HL-60/S4 treated with phorbol 12-myristate 13-acetate at 8.2 ng/mL for 4 days and 3 days (cell line): Measurements from ENCODE around the gene N4BP2L1.

Source experiments
- in situ Hi-C: fragments of 300-500 bp; cut with MboI; formaldehyde crosslinking; loops from 2 replicates; pipeline ENCODE4 v1.15.0; 2022; ENCODE audit warnings: low sequenced_read_pairs

N4BP2L1 gene

GRCh38 chr13:32432856-32433255 lies 4.9 kb upstream of the N4BP2L1 start:
- in situ Hi-C loops, result no loop called here

- in situ Hi-C loops, result no loop called here
These were observed 3.4 kb upstream of the N4BP2L1 start for GRCh38 chr13:32431361-32431760.

- in situ Hi-C loops, result no loop called here
These were observed 2.3 kb upstream of the N4BP2L1 start for GRCh38 chr13:32430018-32430747.

- in situ Hi-C loops, result no loop called here
These were observed 1.5 kb upstream of the N4BP2L1 start for GRCh38 chr13:32429433-32429909.

GRCh38 chr13:32428581-32429432 lies 877 bp upstream of the N4BP2L1 start:
- in situ Hi-C loops, result no loop called here

DNA sequence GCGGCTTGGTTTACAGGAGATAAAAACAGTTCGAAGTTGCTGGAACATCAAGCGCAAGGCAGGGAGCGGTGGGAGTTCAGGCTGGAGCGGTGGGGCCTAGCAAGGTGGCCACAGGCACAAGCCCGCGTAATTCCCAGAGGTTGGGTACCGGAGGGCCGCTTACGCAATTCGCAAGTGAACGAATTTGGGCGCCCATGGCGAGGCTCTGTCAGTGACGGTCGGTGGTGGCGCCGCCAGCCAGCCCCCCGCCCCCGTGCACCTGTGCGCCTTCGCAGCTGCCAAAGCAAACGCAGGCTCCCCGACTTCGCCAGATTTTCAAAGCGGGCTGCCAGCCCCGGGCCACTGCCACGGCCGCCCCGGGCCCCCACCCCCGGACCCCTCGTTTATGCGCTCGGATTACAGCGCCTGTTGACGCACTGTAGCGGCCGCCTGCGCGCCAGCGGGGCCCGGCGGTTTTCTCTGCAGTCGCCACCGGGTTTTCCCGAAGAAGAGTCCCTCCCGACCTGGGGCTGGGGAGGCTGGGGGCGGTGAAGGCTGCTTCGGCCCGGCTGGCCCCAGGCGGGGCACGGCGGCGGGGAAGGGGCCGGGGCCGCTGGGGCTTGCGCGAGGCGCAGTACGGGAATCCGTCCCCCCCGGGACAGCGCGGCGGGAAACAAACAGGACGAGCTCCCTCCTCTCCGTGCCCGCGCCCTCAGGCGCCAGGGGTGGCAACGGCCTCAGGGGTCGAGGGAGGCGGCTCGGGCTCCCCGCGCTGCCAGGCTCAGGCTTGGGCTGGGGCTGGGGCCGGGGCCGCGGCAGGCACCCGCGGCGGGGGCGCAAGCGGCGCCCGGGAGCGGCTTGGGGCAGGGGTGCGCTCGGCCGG lies 709 bp downstream of the N4BP2L1 start:
- in situ Hi-C loops, result no loop called here

DNA sequence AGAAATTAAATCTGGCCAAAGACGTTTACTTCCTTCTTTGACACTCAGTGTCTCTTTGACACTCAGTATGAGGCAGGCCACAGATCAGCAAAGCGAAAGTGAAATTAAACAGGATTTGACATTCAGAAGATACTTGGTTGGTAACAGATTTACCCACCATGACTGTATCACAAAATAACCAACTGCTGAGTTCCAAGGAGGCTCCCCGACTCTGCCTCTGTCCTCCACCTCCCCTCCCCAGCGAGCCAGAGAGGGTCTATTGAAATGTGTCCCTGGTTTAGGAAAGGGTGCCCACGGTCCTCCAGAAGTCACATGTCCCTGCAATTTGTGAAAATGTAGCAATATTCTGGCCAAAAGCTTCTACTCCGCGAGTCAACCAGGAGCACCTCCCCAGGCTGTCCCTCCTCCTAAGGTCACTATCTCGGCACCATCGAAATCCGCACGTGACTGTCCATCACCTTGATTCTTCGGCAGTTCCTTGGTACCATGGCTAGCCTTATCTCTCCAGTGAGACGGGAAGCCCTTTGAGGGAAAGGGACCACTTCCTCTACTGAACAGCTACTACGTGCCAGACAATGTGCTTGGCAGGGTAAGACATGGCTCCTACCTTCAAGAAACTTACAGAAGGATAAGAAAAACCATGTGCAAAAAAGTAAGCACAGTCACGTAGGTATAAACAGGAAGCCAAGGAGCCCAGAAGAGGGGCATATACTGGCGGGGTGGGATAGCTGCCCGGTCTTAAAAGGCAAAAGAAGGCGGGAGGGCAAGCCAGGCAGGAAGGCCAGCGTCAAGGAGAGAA lies 1.5 kb downstream of the N4BP2L1 start:
- in situ Hi-C loops, result no loop called here

- in situ Hi-C loops, result no loop called here
These were observed 2.8 kb downstream of the N4BP2L1 start for GRCh38 chr13:32425158-32425557.

GRCh38 chr13:32423592-32423991 lies 4.3 kb downstream of the N4BP2L1 start:
- in situ Hi-C loops, result no loop called here

DNA sequence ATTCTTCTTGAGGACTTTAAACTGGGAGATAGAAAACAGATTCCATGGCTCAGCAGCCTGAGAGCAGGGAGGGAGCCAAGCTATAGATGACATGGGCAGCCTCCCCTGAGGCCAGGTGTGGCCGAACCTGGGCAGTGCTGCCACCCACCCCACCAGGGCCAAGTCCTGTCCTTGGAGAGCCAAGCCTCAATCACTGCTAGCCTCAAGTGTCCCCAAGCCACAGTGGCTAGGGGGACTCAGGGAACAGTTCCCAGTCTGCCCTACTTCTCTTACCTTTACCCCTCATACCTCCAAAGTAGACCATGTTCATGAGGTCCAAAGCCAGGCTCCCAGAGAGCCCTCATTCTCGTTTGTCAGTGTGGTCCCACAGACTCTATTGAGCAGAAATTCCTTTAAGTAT lies 8.1 kb downstream of the N4BP2L1 start:
- in situ Hi-C loops, result no loop called here

DNA sequence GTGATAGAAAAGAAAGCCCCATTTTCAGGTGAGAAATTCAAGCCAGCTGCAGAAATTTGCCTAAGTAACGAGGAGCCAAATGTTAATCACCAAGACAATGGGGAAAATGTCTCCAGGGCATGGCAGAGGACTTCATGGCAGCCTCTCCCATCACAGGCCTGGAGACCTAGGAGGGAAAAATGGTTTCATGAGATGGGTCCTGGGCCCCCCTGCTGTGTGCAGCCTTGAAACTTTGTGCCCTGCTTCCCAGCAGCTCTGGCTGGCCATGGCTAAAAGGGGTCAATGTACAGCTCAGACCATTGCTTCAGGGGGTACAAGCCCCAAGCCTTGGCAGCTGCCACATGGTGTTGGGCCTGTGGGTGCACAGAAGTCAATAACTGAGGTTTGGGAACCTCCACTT lies 9.9 kb downstream of the N4BP2L1 start:
- in situ Hi-C loops, result no loop called here

DNA sequence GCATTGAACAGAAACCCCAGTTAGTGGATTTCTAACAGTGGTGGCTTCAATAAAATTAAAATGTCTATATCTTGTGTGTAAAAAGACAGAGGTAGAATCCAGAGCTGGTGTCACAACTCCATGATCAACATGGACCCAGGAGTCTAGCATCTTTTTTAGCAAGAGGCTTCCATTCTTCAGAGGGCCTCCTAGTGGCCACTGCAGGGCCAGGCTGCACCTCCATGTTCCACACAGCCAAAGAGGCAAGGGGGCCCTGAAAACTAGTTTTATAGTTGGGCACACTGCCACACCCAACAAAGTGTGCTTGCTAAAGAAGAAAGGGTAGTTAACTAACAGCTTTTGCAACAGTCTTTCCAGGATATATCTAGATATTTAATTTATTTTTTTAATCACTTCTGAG lies 12.9 kb downstream of the N4BP2L1 start:
- in situ Hi-C loops, result no loop called here

DNA sequence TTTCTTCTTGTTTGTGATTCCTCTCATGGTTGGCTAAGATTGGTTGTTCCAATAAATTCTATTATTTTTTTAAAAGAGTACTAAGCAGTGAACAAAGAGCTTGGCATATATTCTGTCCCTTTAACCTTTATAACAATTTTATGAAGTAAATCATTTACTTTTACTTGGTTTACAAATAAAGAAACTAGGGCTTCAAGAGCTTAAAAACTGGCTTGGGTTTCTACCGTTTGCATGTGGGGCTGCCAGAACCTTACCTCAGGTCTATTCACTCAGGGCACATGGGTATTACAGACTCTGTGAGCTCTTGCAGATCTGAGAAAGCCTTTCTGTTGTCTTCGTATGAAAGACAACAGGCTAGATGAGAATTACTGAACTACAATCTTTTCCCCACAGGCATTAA lies 13.3 kb downstream of the N4BP2L1 start:
- in situ Hi-C loops, result no loop called here

- in situ Hi-C loops, result no loop called here
These were observed 14.6 kb downstream of the N4BP2L1 start for GRCh38 chr13:32413284-32413683.

DNA sequence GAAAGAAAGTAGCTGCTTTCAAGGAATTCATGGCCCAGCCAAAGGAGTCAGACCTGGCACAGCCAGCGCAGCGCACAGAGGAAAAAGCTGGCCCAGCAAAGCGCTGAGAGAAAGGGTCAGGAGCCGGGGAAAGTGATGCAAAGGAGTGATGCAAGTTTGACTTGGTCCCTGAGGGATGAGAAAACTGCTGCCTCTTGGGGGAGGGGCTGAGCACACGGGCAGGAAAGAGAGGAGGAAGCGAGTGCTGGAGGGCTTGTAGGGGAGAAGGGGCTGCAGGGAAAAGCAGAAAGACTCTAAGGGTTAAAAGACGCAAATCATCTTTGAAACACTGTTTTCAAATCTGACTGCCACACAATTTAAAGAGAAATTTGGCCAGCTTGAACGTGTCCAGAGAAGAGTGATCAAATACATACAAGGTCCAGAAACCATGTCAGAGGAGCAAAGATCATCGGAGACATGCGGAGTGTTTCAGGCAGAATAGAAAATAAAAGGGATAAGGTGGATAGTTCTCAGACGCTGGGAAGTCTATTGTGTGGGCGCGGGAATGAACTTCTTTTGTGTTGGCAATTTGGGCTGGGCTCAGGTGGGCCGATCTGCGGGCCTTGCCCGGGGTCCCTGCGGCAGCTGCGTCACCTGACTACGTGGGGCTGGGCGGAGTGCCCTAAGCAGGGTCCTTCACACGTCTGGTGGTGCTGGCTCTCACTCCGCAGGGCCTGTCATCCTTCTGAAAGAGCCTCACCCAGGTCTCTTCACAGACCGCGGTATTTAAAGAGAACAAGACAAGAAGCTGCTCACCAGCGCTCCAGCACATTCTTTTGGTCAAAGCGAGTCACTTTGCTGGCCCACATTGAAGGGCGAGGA lies 18.1 kb downstream of the N4BP2L1 start:
- in situ Hi-C loops, result no loop called here

GRCh38 chr13:32409001-32409313 lies 19.0 kb downstream of the N4BP2L1 start:
- in situ Hi-C loops, result no loop called here

DNA sequence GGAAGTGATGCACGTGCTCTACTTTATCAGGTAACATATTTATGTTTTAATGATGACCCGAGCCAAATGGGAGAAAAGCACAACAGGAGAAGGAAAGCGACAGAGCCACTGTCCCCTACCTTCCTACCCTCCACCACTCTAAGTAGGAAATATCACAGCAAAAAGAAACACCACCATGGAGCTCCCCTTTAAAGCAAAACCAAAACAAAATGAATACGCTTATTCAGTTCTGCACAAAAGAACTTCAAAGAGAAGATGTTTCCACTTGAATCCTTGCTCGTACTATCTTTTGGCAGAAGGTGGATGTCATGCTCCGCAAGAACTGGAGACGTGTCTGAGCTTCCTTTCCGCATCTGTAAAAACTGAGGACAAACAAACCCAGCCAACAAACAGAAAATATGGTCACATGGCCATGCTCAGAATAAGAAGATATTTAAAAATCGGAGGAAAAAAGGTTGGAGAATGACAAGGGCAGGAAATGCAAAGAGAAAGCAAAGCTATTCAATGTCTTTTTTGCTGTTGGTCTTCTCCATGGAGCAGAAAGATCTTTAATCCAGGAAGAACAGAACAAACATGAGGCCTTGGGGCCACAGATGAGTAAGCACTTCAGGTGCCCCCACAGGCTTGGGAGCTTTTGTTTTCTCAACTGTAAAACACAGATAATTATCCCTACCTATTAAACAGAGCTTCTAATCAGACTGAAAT lies 19.5 kb downstream of the N4BP2L1 start:
- in situ Hi-C loops, result no loop called here

GRCh38 chr13:32407854-32408253 lies 20.1 kb downstream of the N4BP2L1 start:
- in situ Hi-C loops, result no loop called here

GRCh38 chr13:32403108-32403507 lies 24.8 kb downstream of the N4BP2L1 start:
- in situ Hi-C loops, result no loop called here
